ENCODE measurements around the gene RSPH6A. TPM values are rescaled to one million over a fixed set of nuclear protein-coding genes. Genes with fewer than 3 reads are reported as not detected.

Gene RSPH6A
- total RNA-seq, 2 donors from 2014 or later: 0.12 TPM; not detected in 1

DNA sequence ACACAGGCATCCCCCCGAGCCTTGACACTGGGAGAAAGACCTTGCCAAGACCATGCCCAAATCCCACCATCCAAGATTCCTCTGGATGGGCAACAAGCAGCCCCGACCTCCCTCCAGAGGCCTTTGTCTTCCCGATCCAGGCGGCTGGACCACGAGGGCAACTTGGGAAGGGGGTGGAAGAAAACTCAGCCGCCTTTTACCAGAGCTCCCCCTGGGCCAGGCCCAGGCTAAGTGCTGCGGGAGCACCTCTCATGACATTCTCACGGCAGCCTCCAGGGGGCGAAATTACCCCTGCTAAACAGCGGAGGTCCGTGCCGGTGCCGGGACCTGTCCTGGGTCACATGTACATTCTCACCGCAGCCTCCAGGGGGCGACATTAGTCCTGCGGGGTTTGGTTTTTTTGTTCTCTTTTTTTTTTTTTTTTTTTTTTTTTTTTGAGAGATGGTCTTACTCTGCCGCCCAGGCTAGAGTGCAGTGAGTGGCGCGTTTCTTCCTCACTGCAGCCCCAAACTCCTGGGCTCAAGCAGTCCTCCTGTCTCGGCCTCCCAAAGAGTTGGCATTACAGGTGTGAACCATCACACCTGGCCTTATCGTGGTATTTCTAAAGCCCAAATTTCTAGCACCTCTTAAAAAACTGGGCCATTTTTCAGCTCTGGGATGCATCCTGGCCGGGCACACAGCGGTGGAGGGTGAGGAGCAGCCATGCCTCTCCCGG, 2.1 kb upstream of the RSPH6A start:
- Histone ChIP-seq H3K9me3 (no peaks in the 10 kb centered on the region), H3K27ac (no peak overlapping the region), H3K4me3 (no peak overlapping the region), H3K9ac (ENCODE audit: low read depth in 2 of 2, low read length in 2 of 2) (no peak overlapping the region), H3K36me3 (no peaks in the 10 kb centered on the region), H3K4me1 (no peaks in the 10 kb centered on the region), H3K27me3 (no peaks in the 10 kb centered on the region)
- intact Hi-C loops (cut with DNase I): loop anchor here (10.0 kb wide), 1 partner anchor 68 kb away; the partner anchor contains the start of gene IRF2BP1
- TF ChIP-seq, protein P1, sequence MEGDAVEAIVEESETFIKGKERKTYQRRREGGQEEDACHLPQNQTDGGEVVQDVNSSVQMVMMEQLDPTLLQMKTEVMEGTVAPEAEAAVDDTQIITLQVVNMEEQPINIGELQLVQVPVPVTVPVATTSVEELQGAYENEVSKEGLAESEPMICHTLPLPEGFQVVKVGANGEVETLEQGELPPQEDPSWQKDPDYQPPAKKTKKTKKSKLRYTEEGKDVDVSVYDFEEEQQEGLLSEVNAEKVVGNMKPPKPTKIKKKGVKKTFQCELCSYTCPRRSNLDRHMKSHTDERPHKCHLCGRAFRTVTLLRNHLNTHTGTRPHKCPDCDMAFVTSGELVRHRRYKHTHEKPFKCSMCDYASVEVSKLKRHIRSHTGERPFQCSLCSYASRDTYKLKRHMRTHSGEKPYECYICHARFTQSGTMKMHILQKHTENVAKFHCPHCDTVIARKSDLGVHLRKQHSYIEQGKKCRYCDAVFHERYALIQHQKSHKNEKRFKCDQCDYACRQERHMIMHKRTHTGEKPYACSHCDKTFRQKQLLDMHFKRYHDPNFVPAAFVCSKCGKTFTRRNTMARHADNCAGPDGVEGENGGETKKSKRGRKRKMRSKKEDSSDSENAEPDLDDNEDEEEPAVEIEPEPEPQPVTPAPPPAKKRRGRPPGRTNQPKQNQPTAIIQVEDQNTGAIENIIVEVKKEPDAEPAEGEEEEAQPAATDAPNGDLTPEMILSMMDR (IDR thresholded peaks at IDR 0.05): peak; percentile 98
- peak; percentile 97 for DNase-seq

DNA sequence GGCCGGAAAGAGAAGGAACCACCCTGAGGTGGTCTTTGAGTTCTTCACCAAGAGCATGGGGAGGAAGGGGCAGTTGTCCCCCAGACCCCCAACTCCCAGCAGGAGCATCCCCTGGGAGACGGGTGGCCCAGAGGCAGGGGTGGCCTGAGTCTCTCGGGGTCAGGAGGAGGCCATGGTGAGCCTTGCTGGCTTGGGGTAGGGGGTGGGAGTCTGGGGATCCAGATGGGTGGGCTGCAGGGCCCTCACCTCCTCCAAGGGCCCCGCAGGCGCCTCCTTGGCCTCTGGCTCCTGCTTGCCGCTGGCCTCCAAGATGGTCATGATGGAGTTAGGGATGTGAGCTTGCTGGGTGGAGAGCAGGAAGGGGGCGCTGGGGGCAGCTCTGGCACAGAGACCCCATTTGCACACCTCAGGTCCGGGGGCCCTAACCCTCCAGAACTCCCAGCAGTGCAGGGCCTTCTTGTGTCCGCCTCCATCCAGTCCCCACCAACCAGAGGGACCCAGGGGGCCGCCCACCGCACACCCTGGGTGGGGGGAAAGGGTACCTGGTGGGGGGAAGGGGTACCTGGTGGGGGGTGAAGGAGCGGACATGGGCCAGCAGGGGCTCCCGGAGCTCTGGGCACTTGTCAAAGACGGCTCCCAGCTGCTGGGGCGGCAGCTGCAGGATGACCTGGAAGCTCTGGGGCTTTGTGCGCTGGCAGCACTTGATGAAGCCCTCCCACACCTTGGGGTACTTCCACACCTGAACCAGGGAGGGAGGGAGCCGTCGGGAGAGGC, 1.3 kb upstream of the RSPH6A start:
- H3K4me1 ChIP-seq: no peaks in the 10 kb centered on the region
- TF ChIP-seq, protein P1 (IDR thresholded peaks at IDR 0.05): no peak
- no peaks in the 10 kb centered on the region for H3K27me3 ChIP-seq
- H3K36me3 ChIP-seq: no peaks in the 10 kb centered on the region
- H3K4me3 ChIP-seq: no peak overlapping the region
- intact Hi-C loops (cut with DNase I): loop anchor here (10.0 kb wide), 1 partner anchor 68 kb away; the partner anchor contains the start of gene IRF2BP1
- no peak overlapping the region for H3K9ac ChIP-seq (ENCODE audit: low read depth in 2 of 2, low read length in 2 of 2)
- no peaks in the 10 kb centered on the region for H3K9me3 ChIP-seq
- no peak for DNase-seq
- H3K27ac ChIP-seq: no peak overlapping the region

DNA sequence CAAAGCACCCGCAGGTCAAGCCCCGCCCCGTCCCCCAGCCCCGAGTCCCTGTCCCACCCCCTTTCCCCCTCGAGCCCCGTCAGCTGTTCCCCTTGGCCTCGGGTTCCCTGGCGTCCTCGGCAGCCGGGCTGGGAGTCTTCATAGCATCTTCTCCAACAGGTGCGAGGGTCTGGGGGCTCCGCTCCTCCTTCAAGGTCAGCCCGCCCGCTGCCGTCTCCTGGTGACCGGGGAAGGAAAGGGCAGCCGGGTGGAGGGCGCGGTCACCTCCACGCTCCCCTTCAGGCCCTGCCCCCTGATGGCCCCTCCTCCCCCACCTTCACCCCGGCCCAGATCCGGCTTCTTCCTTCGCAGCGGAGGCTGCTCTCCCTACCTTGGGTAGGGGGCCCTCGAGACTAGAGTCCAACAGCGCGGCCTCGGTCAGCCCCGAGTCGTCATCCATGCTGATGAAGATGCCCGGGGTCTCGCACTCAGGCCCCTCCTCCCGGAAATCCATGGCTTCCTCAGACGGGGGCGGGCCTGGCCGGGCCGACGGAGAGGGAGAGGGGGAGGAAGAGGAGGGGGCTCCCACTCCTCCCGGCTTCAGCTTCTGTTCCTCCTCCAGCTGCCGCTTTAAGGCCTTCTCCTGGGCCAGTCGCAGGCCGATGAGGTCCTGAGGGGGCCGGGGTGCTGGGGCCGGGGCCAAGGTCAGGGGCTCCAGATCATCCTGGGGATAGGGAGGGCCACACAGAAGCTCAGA, 541 bp upstream of the RSPH6A start:
- TF ChIP-seq, protein P1 (IDR thresholded peaks at IDR 0.05): no peak
- peak overlapping the region; percentile 19 for H3K4me3 ChIP-seq
- no peaks in the 10 kb centered on the region for H3K9me3 ChIP-seq
- no peak overlapping the region for H3K9ac ChIP-seq (ENCODE audit: low read depth in 2 of 2, low read length in 2 of 2)
- H3K27me3 ChIP-seq: no peaks in the 10 kb centered on the region
- no peak overlapping the region for H3K27ac ChIP-seq
- H3K36me3 ChIP-seq: no peaks in the 10 kb centered on the region
- no peak for DNase-seq
- no peaks in the 10 kb centered on the region for H3K4me1 ChIP-seq
- intact Hi-C loops (cut with DNase I): loop anchor here (10.0 kb wide), 1 partner anchor 69 kb away; the partner anchor contains the start of gene IRF2BP1

DNA sequence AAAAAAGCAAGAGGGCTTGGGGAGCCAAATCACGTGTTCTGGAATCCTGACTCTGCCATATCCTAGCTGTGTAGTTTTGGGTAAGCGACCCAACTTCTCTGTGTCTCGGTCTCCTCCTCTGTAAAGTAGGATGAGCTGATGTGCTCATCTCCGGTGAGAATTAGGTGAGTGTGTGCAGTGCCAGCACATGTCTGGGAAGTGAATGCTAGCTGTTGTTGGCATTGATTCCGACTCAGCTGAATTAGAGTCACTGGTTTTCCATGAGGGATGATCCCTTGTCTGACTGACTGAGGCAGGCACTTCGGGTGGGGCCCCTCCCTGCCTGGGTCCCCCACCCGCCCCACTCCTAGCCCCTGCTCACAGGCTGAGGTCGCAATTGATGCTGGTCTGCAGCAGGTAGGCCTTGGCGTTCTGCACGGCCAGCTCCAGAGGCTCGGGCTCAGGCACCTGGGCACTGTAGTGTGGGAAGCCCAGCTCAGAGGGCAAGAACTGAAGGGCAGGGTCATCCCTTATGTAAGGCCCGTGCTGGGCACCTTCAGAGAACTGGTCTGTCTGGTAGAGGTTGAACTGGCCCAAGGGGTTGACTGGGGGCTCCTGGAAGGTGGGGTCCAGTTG, 835 bp downstream of the RSPH6A start:
- intact Hi-C loops (cut with DNase I): loop anchor here (10.0 kb wide), 1 partner anchor 71 kb away; the partner anchor contains the start of gene IRF2BP1
- H3K4me3 ChIP-seq: no peak overlapping the region
- TF ChIP-seq, protein P1 (IDR thresholded peaks at IDR 0.05): no peak
- no peaks in the 10 kb centered on the region for H3K27me3 ChIP-seq
- no peaks in the 10 kb centered on the region for H3K4me1 ChIP-seq
- H3K27ac ChIP-seq: no peak overlapping the region
- DNase-seq: no peak
- no peaks in the 10 kb centered on the region for H3K36me3 ChIP-seq
- no peaks in the 10 kb centered on the region for H3K9me3 ChIP-seq
- no peak overlapping the region for H3K9ac ChIP-seq (ENCODE audit: low read depth in 2 of 2, low read length in 2 of 2)

DNA sequence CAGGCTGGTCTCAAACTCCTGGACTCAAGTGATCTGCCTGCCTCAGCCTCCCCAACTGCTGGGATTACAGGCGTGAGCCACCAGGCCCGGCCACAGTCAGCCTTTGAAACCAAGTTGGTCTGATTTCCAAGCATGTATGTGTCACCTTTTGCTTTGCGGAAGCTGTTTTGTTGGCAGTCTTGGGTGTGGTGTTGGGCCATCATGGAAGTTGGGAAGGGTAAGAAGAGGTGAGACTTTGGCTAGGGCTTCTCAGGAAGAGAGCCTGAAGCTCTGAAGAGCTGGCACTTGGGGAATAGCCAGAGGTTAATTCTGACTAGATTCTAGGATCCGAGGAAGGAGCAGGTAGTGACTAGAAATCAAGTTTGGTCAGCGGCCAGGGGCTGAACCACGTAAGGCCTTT, 2.8 kb downstream of the RSPH6A start:
- Histone ChIP-seq H3K27ac (no peak overlapping the region), H3K4me3 (no peak overlapping the region), H3K4me1 (no peaks in the 10 kb centered on the region), H3K9ac (ENCODE audit: low read depth in 2 of 2, low read length in 2 of 2) (no peak overlapping the region), H3K9me3 (no peaks in the 10 kb centered on the region), H3K36me3 (no peaks in the 10 kb centered on the region), H3K27me3 (no peaks in the 10 kb centered on the region)
- DNase-seq: no peak
- TF ChIP-seq, protein P1 (IDR thresholded peaks at IDR 0.05): no peak
- intact Hi-C loops (cut with DNase I): loop anchor here (10.0 kb wide), 1 partner anchor 73 kb away; the partner anchor contains the start of gene IRF2BP1

Measured in colonic mucosa (tissue), 4 donors.